Mesodermal cell (in vitro differentiated cells): ENCODE results near the gene BRPF3.

Experiments
- H3K27ac ChIP-seq: 2 replicates; pipeline ENCODE4 v1.7.0; 2013; ENCODE audit warnings: mild to moderate bottlenecking, low read depth, low read length, moderate library complexity; ENCODE audit not compliant: severe bottlenecking
- H3K36me3 ChIP-seq: 2 replicates; pipeline ENCODE4 v1.7.1; 2013; ENCODE audit warnings: mild to moderate bottlenecking, low read length, moderate library complexity; ENCODE audit not compliant: control insufficient read depth, insufficient read depth
- H3K4me1 ChIP-seq: one replicate; pipeline ENCODE4 v1.7.1; 2013; ENCODE audit warnings: mild to moderate bottlenecking, low read length; ENCODE audit not compliant: insufficient read depth, control insufficient read depth, poor library complexity, severe bottlenecking
- H3K4me3 ChIP-seq: 2 replicates; pipeline ENCODE4 v1.7.0; 2013; ENCODE audit warnings: low read length, control low read depth, mild to moderate bottlenecking; ENCODE audit not compliant: insufficient read depth, poor library complexity, severe bottlenecking; ENCODE audit errors: extremely low read depth
- H3K9me3 ChIP-seq: 2 replicates; pipeline ENCODE4 v1.7.1; 2013; ENCODE audit warnings: mild to moderate bottlenecking, low read length, moderate library complexity; ENCODE audit not compliant: control insufficient read depth
- WGBS, 2 experiments: methylation state at CpG; one replicate each; pipeline ENCODE4 v1.1.5; 2013; ENCODE audit warnings: missing lambda C conversion rate in 2 of 2; ENCODE audit not compliant: insufficient coverage in 2 of 2; 5-methylcytosine and 5-hydroxymethylcytosine counted together

BRPF3 gene

GRCh38 chr6:36268478-36269275 lies 72.1 kb downstream of the BRPF3 start:
- H3K9me3 ChIP-seq = peaks cover 6% of the 10 kb centered on the region
- H3K36me3 ChIP-seq = no peaks in the 10 kb centered on the region
- H3K4me3 ChIP-seq = no peak overlapping the region
- peaks cover 12% of the 10 kb centered on the region for H3K4me1 ChIP-seq
- WGBS, 2 experiments = 90 to 91% methylated on average over 8 to 9 of the region's 12 CpGs
- H3K27ac ChIP-seq = no peak overlapping the region

- Histone ChIP-seq H3K4me1 (peaks cover 12% of the 10 kb centered on the region), H3K4me3 (no peak within 1 kb of the TSS), H3K27ac (no peak within 1 kb of the TSS), H3K9me3 (peaks cover 6% of the 10 kb centered on the region), H3K36me3 (no peaks in the 10 kb centered on the region)
- WGBS, 2 experiments = 81 to 84% methylated on average over 24 to 27 of the region's 32 CpGs
Observed at GRCh38 chr6:36269834-36270705, 73.5 kb downstream of the BRPF3 start, which contains the start of gene PNPLA1. Gene PNPLA1 (plus strand): TSS chr6:36270060. CDS start chr6:36270460, 400 bp downstream.

- no peaks in the 10 kb centered on the region for H3K36me3 ChIP-seq
- H3K9me3 ChIP-seq = no peaks in the 10 kb centered on the region
- peaks cover 12% of the 10 kb centered on the region for H3K4me1 ChIP-seq
- H3K27ac ChIP-seq = no peak overlapping the region
- WGBS, 2 experiments = 80 to 95% methylated on average over 6 to 7 of the region's 8 CpGs
- no peak overlapping the region for H3K4me3 ChIP-seq
Observed at GRCh38 chr6:36272234-36272633, 75.7 kb downstream of the BRPF3 start.

GRCh38 chr6:36273067-36273466 lies 76.5 kb downstream of the BRPF3 start:
- 100% methylated on average over 1 of the region's 5 CpGs; no CpG with 5 or more reads in 1 of the 2 experiments for WGBS, 2 experiments
- no peak overlapping the region for H3K4me3 ChIP-seq

GRCh38 chr6:36273802-36274514 lies 77.4 kb downstream of the BRPF3 start:
- no peak overlapping the region for H3K27ac ChIP-seq
- 87 to 89% methylated on average over 5 to 11 of the region's 15 CpGs for WGBS, 2 experiments

More at GRCh38 chr6:36273067-36273466, 76.5 kb downstream of the BRPF3 start:
- H3K36me3 ChIP-seq = no peaks in the 10 kb centered on the region
- peaks cover 12% of the 10 kb centered on the region for H3K4me1 ChIP-seq
- H3K9me3 ChIP-seq = no peaks in the 10 kb centered on the region
- no peak overlapping the region for H3K27ac ChIP-seq

GRCh38 chr6:36276581-36277536 lies 80.3 kb downstream of the BRPF3 start:
- Histone ChIP-seq H3K9me3 (no peaks in the 10 kb centered on the region), H3K4me1 (no peaks in the 10 kb centered on the region), H3K27ac (no peak overlapping the region), H3K4me3 (no peak overlapping the region), H3K36me3 (no peaks in the 10 kb centered on the region)
- 87 to 89% methylated on average over 9 to 12 of the region's 13 CpGs for WGBS, 2 experiments

More at GRCh38 chr6:36273802-36274514, 77.4 kb downstream of the BRPF3 start:
- Histone ChIP-seq H3K4me3 (no peak overlapping the region), H3K36me3 (no peaks in the 10 kb centered on the region), H3K9me3 (no peaks in the 10 kb centered on the region), H3K4me1 (peaks cover 6% of the 10 kb centered on the region)

- WGBS, 2 experiments = 88 to 100% methylated on average over 1 to 2 of the region's 2 CpGs
- Histone ChIP-seq H3K27ac (no peak overlapping the region), H3K4me3 (no peak overlapping the region), H3K4me1 (no peaks in the 10 kb centered on the region), H3K36me3 (no peaks in the 10 kb centered on the region), H3K9me3 (no peaks in the 10 kb centered on the region)
Observed at GRCh38 chr6:36277946-36278470, 81.5 kb downstream of the BRPF3 start.

- H3K4me1 ChIP-seq = no peaks in the 10 kb centered on the region
- H3K4me3 ChIP-seq = no peak overlapping the region
Observed at GRCh38 chr6:36280467-36280866, 83.9 kb downstream of the BRPF3 start.

GRCh38 chr6:36280983-36281382 lies 84.4 kb downstream of the BRPF3 start:
- Histone ChIP-seq H3K27ac (no peak overlapping the region), H3K9me3 (no peaks in the 10 kb centered on the region), H3K4me1 (no peaks in the 10 kb centered on the region), H3K36me3 (no peaks in the 10 kb centered on the region), H3K4me3 (no peak overlapping the region)
- 86 to 88% methylated on average over 3 of the region's 4 CpGs for WGBS, 2 experiments

More at GRCh38 chr6:36280467-36280866, 83.9 kb downstream of the BRPF3 start:
- H3K9me3 ChIP-seq = no peaks in the 10 kb centered on the region
- 80 to 88% methylated on average over 2 of the region's 3 CpGs for WGBS, 2 experiments
- H3K36me3 ChIP-seq = no peaks in the 10 kb centered on the region
- no peak overlapping the region for H3K27ac ChIP-seq
